Psoas muscle (tissue), 8 donors: ENCODE results near the gene MPL. TPM values are rescaled to one million over a fixed set of nuclear protein-coding genes. Genes with fewer than 3 reads are reported as not detected.

Experiments used
- ATAC-seq, 4 donors: fragments of 200-7000 bp; cut with Tn5 transposase; one replicate each; pipeline ENCODE4 v1.9.1; 2020; ENCODE audit warnings: moderate library complexity in 3 of 4, mild to moderate bottlenecking in 2 of 4
- DNase-seq, 2 donors: peaks; one replicate each; pipeline ENCODE4 v3.0.0-alpha.2; 2020
- H3K27ac ChIP-seq: fragments of 200-600 bp; one replicate; pipeline ENCODE4 v1.8.0; 2022
- H3K27me3 ChIP-seq, 3 donors: fragments of 200-600 bp in 1 of 3; one replicate each; pipeline versions ENCODE4 v1.6.1 to v1.8.0; 2013 to 2022; ENCODE audit warnings: low read length in 2 of 3, mild to moderate bottlenecking in 2 of 3, moderate library complexity in 1 of 3; ENCODE audit not compliant: insufficient read depth in 3 of 3
- H3K36me3 ChIP-seq, 2 donors: fragments of 200-600 bp in 1 of 2; one replicate each; pipeline versions ENCODE4 v1.6.1 to v1.8.0; 2013 to 2022; ENCODE audit warnings: low read depth in 1 of 2, mild to moderate bottlenecking in 1 of 2, moderate library complexity in 1 of 2; ENCODE audit not compliant: insufficient read depth in 1 of 2
- H3K4me1 ChIP-seq: fragments of 200-600 bp; one replicate; pipeline ENCODE4 v1.8.0; 2022
- H3K4me3 ChIP-seq: fragments of 200-600 bp; one replicate; pipeline ENCODE4 v1.8.0; 2022; ENCODE audit warnings: mild to moderate bottlenecking
- H3K9me3 ChIP-seq: fragments of 200-600 bp; one replicate; pipeline ENCODE4 v1.8.0; 2022
- WGBS, 3 donors: extraction: QIAGEN DNeasy Blood & Tissue Kit; methylation state at CpG; one replicate each; pipeline versions ENCODE4 v1.1.6 to v1.1.7; 2013; 5-methylcytosine and 5-hydroxymethylcytosine counted together
- intact Hi-C, 2 donors: fragments of 100-400 bp; cut with DNase I; formaldehyde crosslinking; loops; one replicate each; pipeline versions ENCODE4 v1.11.0 to v1.14.2; 2022
- polyA plus RNA-seq, 3 donors: library from polyadenylated mRNA; stranded (reverse); fragments of 200-250 nt; gene quantifications; one replicate each; pipeline ENCODE4 v1.2.3, GENCODE V29; 2013
- total RNA-seq, 4 donors: library from RNA; stranded (reverse); fragmentation: NEBNext Ultra II Directional in 2 of 4; extraction: Animal tissue kit (Norgen Biotek cat#: 25700) in 2 of 4; gene quantifications; one replicate each; pipeline versions ENCODE4 v1.2.1 to v1.2.4, GENCODE V29; 2021 to 2023
- TF ChIP-seq, protein P1 (sequence below): fragments of 200-600 bp; IDR thresholded peaks from one replicate; pipeline ENCODE4 v1.8.0; 2022; ENCODE audit warnings: antibody characterized with exemption
- donor health status: healthy with polysubstance abuse.
- donor health status: DM: no; HTN: no; CAD: no; lungs with moderate emphysema.
- donor health status: Bipolar disorder and iron deficiency.
- donor health status: healthy.
- donor health status: DM: yes; HTN: yes; CAD: no.
- donor health status: DM: no; HTN: no; CAD: no.
- donor health status: DM: no; HTN: no; CAD: no.
- donor health status: DM: yes; HTN: yes; CAD: no.

The MPL gene
- total and polyA plus RNA-seq, 7 donors = 0.01 to 0.11 TPM; not detected in 5

DNA sequence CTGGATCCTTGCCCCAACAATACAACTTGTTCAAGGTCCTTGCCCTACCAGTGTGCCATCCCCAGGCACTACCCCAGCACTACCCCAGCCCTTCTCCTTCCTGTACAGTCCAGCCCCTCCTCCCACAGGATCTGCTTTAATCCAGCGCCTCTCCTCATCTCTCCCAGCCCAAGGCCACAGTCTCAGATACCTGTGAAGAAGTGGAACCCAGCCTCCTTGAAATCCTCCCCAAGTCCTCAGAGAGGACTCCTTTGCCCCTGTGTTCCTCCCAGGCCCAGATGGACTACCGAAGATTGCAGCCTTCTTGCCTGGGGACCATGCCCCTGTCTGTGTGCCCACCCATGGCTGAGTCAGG is 14.7 kb downstream of the MPL start:
- H3K9me3 ChIP-seq = no peaks in the 10 kb centered on the region
- no peak for ATAC-seq
- H3K36me3 ChIP-seq = no peaks in the 10 kb centered on the region

DNA sequence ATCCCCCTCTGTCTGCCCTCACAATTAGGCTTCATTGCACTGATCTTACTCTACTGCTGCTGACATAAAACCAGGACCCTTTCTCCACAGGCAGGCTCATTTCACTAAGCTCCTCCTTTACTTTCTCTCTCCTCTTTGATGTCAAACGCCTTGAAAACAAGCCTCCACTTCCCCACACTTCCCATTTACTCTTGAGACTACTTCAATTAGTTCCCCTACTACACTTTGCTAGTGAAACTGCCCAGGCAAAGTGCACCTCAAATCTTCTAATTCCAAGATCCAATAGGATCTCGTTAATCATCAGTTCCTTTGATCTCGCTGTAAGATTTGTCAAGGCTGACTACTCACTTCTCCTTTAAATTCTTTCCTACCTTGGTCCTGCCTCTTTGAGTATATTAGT is 15.3 kb downstream of the MPL start:
- TF ChIP-seq, protein P1, sequence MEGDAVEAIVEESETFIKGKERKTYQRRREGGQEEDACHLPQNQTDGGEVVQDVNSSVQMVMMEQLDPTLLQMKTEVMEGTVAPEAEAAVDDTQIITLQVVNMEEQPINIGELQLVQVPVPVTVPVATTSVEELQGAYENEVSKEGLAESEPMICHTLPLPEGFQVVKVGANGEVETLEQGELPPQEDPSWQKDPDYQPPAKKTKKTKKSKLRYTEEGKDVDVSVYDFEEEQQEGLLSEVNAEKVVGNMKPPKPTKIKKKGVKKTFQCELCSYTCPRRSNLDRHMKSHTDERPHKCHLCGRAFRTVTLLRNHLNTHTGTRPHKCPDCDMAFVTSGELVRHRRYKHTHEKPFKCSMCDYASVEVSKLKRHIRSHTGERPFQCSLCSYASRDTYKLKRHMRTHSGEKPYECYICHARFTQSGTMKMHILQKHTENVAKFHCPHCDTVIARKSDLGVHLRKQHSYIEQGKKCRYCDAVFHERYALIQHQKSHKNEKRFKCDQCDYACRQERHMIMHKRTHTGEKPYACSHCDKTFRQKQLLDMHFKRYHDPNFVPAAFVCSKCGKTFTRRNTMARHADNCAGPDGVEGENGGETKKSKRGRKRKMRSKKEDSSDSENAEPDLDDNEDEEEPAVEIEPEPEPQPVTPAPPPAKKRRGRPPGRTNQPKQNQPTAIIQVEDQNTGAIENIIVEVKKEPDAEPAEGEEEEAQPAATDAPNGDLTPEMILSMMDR = no peak
- Histone ChIP-seq H3K4me3 (no peak overlapping the region), H3K27ac (no peak overlapping the region), H3K9me3 (no peaks in the 10 kb centered on the region), H3K27me3 (no peaks in the 10 kb centered on the region), H3K36me3 (no peaks in the 10 kb centered on the region), H3K4me1 (peaks cover 2% of the 10 kb centered on the region)
- DNase-seq = no peak
- 42 to 51% (median 46%) methylated on average over 3 of the region's 3 CpGs for WGBS, 3 donors
- intact Hi-C loops = no loop called here
- ATAC-seq = no peak

More for the DNA sequence above, 14.7 kb downstream of the MPL start:
- WGBS, 3 donors = 78 to 90% (median 87%) methylated on average over 2 of the region's 2 CpGs
- H3K27me3 ChIP-seq = no peaks in the 10 kb centered on the region
- no peak overlapping the region for H3K27ac ChIP-seq
- intact Hi-C loops = no loop called here
- H3K4me3 ChIP-seq = no peak overlapping the region
- no peaks in the 10 kb centered on the region for H3K4me1 ChIP-seq
- DNase-seq = no peak
- TF ChIP-seq, protein P1 = no peak

DNA sequence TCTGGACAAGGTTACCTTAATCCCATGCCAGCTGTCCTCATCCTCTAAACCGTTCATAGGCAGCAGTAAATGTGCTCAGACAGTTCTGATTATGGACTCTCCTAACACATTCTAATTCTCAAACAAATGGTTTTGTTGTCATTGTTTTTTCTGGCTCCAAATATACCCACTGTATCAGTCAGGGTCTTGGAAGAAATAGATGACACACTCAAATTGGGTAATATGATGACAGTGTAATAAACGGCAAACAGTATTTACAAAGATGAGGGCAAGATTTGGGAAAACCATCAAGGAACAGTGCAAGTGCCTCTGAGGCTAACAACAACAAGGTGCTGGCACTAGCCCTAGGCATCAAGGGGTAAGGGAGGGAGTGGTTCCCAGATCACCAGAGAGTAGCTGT is 16.9 kb downstream of the MPL start:
- WGBS, 3 donors = 63 to 83% (median 71%) methylated on average over 2 of the region's 2 CpGs

DNA sequence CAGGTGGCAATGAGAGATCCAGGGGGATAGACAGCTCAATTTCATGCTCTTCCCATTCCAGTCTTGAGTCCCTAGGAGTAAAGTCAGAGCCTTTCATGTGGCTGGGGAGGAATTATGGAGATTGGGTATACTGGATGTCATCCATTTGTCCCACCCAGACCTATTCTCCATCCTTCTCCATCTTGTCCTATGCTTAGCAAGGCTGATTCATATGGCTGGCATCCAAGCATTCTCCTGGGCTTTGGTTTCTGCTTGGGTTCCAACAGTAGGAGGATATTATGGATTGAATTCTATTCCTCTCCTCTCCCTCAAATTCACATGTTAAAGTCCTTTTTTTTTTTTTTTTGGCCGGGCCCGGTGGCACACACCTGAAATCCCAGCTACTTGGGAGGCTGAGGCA is 17.3 kb downstream of the MPL start:
- TF ChIP-seq, protein P1 = no peak
- 76 to 100% (median 87%) methylated on average over 2 of the region's 2 CpGs for WGBS, 3 donors
- H3K4me3 ChIP-seq = no peak overlapping the region
- no peaks in the 10 kb centered on the region for H3K9me3 ChIP-seq
- intact Hi-C loops = no loop called here
- no peaks in the 10 kb centered on the region for H3K36me3 ChIP-seq
- ATAC-seq (no peak), DNase-seq (no peak)
- no peaks in the 10 kb centered on the region for H3K27me3 ChIP-seq
- no peak overlapping the region for H3K27ac ChIP-seq
- peaks cover 11% of the 10 kb centered on the region for H3K4me1 ChIP-seq

More for the DNA sequence above, 16.9 kb downstream of the MPL start:
- Histone ChIP-seq H3K9me3 (no peaks in the 10 kb centered on the region), H3K27me3 (no peaks in the 10 kb centered on the region), H3K4me1 (peaks cover 10% of the 10 kb centered on the region), H3K27ac (no peak overlapping the region), H3K36me3 (no peaks in the 10 kb centered on the region), H3K4me3 (no peak overlapping the region)
- TF ChIP-seq, protein P1 = no peak
- no peak for DNase-seq
- no peak for ATAC-seq
- intact Hi-C loops = no loop called here

DNA sequence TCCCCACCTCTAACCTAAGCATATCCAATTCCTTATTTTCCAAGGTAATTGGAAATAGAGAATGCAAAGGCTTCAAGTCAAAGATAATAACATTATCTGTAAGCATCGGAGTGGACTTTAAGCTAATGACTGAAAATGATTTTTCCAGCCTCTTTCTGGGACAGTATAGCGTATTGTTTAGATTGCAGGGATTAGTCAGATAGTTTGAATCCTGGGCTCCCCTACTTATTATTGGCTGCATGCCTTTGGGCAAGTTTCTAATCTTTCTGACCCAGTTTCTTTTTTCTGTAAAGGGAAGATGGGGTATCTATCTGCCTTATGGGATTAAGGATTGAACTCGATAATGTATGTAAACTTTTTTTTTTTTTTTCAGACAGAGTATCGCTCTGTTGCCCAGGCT is 19.6 kb downstream of the MPL start:
- Histone ChIP-seq H3K4me3 (no peak overlapping the region), H3K36me3 (peaks cover 0 to 19% of the 10 kb centered on the region in 2 donors), H3K9me3 (no peaks in the 10 kb centered on the region), H3K4me1 (peaks cover 11% of the 10 kb centered on the region), H3K27ac (no peak overlapping the region), H3K27me3 (no peaks in the 10 kb centered on the region)
- TF ChIP-seq, protein P1 = no peak
- DNase-seq (no peak), ATAC-seq (no peak)
- WGBS, 3 donors = 96% methylated on average over 4 of the region's 4 CpGs
- intact Hi-C loops = no loop called here
